ENCODE data around the gene PLXNA1.

PLXNA1 gene

GRCh38 chr3:127022849-127023248 lies 39.9 kb downstream of the PLXNA1 start:
- no peak for DNase-seq

GRCh38 chr3:127025456-127025855 lies 42.5 kb downstream of the PLXNA1 start:
- DNase-seq: no peak

GRCh38 chr3:127026036-127026435 lies 43.1 kb downstream of the PLXNA1 start:
- DNase-seq: no peak

- DNase-seq: no peak
These were observed 43.7 kb downstream of the PLXNA1 start for GRCh38 chr3:127026661-127027060.

GRCh38 chr3:127027061-127027735 lies 44.3 kb downstream of the PLXNA1 start:
- DNase-seq: no peak

GRCh38 chr3:127027811-127028548 lies 45.1 kb downstream of the PLXNA1 start:
- DNase-seq: no peak

- DNase-seq: no peak
These were observed 46.1 kb downstream of the PLXNA1 start for GRCh38 chr3:127028781-127029657.

- DNase-seq: no peak
These were observed 47.0 kb downstream of the PLXNA1 start for GRCh38 chr3:127029658-127030507.

- no peak for DNase-seq
These were observed 47.8 kb downstream of the PLXNA1 start for GRCh38 chr3:127030508-127031412.

- DNase-seq: no peak
These were observed 48.5 kb downstream of the PLXNA1 start for GRCh38 chr3:127031413-127031810.

- no peak for DNase-seq
These were observed 48.9 kb downstream of the PLXNA1 start for GRCh38 chr3:127031845-127032244.

GRCh38 chr3:127032296-127032990 lies 49.5 kb downstream of the PLXNA1 start:
- DNase-seq: no peak
